H1 (cell line): ENCODE results near the gene CDNF.

Experiments used
- SIRT6 ChIP-seq: IDR thresholded peaks from one replicate; pipeline ENCODE4 v1.7.1; 2012; ENCODE audit warnings: low read length, inconsistent platforms
- TF ChIP-seq, protein P1 (sequence below), 3 experiments: IDR thresholded peaks; 1 replicate in 2 of 3; 2 replicates in 1 of 3; pipeline versions ENCODE4 v1.5.1 to v1.6.1; 2011; ENCODE audit warnings: low read length in 3 of 3, mild to moderate bottlenecking in 3 of 3, inconsistent platforms in 2 of 3, low read depth in 1 of 3, moderate library complexity in 1 of 3; ENCODE audit not compliant: insufficient read depth in 1 of 3; ENCODE audit errors: control extremely low read depth in 1 of 3

DNA sequence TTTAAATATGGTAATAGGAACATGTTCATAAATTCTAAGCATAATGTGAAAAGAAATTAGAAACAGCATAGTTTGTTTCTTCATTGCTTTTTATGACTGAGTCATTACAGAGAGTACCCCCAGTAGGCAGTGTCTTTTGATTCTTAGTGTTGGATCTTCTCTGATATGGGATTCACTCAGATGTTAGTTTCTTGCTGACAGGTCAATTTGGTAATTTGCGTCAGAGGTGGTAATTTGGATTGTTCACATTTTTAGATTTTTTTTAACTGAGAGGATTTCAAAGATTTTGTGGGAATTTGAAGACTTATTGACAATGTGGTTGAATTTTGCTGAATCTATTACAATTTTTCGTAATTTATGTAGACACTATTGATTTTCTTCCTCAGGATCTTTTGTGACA lies 2.3 kb upstream of the CDNF start:
- TF ChIP-seq SIRT6: no peak
- TF ChIP-seq, protein P1, sequence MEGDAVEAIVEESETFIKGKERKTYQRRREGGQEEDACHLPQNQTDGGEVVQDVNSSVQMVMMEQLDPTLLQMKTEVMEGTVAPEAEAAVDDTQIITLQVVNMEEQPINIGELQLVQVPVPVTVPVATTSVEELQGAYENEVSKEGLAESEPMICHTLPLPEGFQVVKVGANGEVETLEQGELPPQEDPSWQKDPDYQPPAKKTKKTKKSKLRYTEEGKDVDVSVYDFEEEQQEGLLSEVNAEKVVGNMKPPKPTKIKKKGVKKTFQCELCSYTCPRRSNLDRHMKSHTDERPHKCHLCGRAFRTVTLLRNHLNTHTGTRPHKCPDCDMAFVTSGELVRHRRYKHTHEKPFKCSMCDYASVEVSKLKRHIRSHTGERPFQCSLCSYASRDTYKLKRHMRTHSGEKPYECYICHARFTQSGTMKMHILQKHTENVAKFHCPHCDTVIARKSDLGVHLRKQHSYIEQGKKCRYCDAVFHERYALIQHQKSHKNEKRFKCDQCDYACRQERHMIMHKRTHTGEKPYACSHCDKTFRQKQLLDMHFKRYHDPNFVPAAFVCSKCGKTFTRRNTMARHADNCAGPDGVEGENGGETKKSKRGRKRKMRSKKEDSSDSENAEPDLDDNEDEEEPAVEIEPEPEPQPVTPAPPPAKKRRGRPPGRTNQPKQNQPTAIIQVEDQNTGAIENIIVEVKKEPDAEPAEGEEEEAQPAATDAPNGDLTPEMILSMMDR (IDR thresholded peaks at IDR 0.05; ENCODE audit: control extremely low read depth in 1 of 3, insufficient read depth in 1 of 3, low read depth in 1 of 3, low read length in 3 of 3): no peak
